Activated CD4-positive, alpha-beta T cell treated with anti-CD3 and anti-CD28 coated beads for 36 hours (primary cell): ENCODE results near the gene FCHO2. TPM values are rescaled to one million over a fixed set of nuclear protein-coding genes. Genes with fewer than 3 reads are reported as not detected.

Source experiments
- ATAC-seq: fragments of 200-7000 bp; cut with Tn5 transposase; one replicate; pipeline ENCODE4 v1.10.0; 2021; ENCODE audit warnings: mild to moderate bottlenecking, moderate library complexity
- CTCF ChIA-PET: fragments of 350-600 bp; sonication (Branson Sonifier 250); formaldehyde crosslinking; loops from one replicate; lab custom pipeline; 2021; ENCODE audit warnings: antibody characterized with exemption; lab: Charles Lee
- POLR2A ChIA-PET: fragments of 350-600 bp; sonication (Branson Sonifier 250); formaldehyde crosslinking; loops from one replicate; lab custom pipeline; 2021; ENCODE audit warnings: antibody characterized with exemption, inconsistent platforms; lab: Charles Lee
- DNase-seq: peaks from one replicate; pipeline ENCODE4 v3.0.0-alpha.2; 2020
- H3K27ac Mint-ChIP-seq: one replicate; pipeline ENCODE4 v1.8.0; 2021; ENCODE audit warnings: mixed read lengths
- H3K27me3 Mint-ChIP-seq: one replicate; pipeline ENCODE4 v1.8.0; 2021; ENCODE audit warnings: mixed read lengths
- H3K36me3 Mint-ChIP-seq: one replicate; pipeline ENCODE4 v1.8.0; 2021; ENCODE audit warnings: low read depth, mixed read lengths
- H3K4me1 Mint-ChIP-seq: one replicate; pipeline ENCODE4 v1.8.0; 2021; ENCODE audit warnings: mixed read lengths
- H3K4me3 Mint-ChIP-seq: one replicate; pipeline ENCODE4 v1.8.0; 2021; ENCODE audit warnings: mild to moderate bottlenecking, moderate library complexity, mixed read lengths
- H3K9me3 Mint-ChIP-seq: one replicate; pipeline ENCODE4 v1.8.0; 2021; ENCODE audit warnings: low read depth, mixed read lengths
- intact Hi-C, 2 experiments: fragments of 100-400 bp; cut with DNase I in 1 of 2; cut with micrococcal nuclease in 1 of 2; formaldehyde crosslinking; loops; one replicate each; pipeline versions ENCODE4 v1.14.2 to v1.15.1; 2022 to 2024; cut with DNase I, micrococcal nuclease
- total RNA-seq, 2 experiments: library from RNA; stranded (reverse); gene quantifications; one replicate each; pipeline ENCODE4 v1.2.3, GENCODE V29; 2021

FCHO2 gene
- total RNA-seq, 2 experiments from 2014 or later: 0.86 to 1.3 TPM

DNA sequence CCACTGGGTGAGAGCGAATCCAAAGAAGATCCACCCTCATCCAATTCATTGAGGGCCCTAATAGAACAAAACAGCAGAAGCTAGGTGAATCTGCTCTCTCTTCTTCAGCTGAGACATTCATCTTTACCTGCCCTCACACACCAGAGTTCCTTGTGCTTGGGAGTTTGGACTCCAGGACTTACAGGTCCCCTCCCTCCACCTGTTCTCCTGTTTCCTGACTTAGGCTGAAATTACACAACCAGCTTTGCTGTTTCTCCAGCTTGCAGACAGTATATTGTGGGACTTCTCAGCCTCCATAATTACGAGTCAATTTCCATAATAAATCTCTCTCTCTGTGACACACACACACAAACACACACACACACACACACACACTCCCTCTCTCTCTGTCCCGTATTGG lies 183.6 kb downstream of the FCHO2 start:
- Mint-ChIP-seq H3K27me3 (peaks cover 67% of the 10 kb centered on the region), H3K36me3 (no peaks in the 10 kb centered on the region), H3K9me3 (no peaks in the 10 kb centered on the region), H3K4me1 (no peaks in the 10 kb centered on the region), H3K4me3 (no peak overlapping the region), H3K27ac (no peak overlapping the region)
- DNase-seq (no peak), ATAC-seq (no peak)
- intact Hi-C loops: no loop called here
- CTCF ChIA-PET: interaction anchor here (0.6 kb wide), 1 partner anchor 69 kb away, joined by 3 read pairs; no protein-coding TSS in a partner anchor
- POLR2A ChIA-PET: no interaction called here

Other genes with a start within 250 kb of the FCHO2 start
- 100 to 1,000 TPM; 107 to 162 TPM for gene TNPO1, start 139.4 kb upstream of the FCHO2 start, total RNA-seq
- gene TMEM171, start 164.5 kb downstream of the FCHO2 start, total RNA-seq: not detected
- not detected for gene TMEM174, start 217.2 kb downstream of the FCHO2 start, total RNA-seq